ENCODE measurements around the gene IVNS1ABP.
A peak's percentile ranks its signal among the peaks of the same experiment; 100 is the strongest.
"Not testable (repeated sequence)": the region's sequence is repeated elsewhere in the genome, so short reads cannot be mapped to it uniquely, and the experiment has no call there.

IVNS1ABP gene

GRCh38 chr1:185317034-185317885 is at the start of gene IVNS1ABP:
Gene IVNS1ABP (minus strand): TSS chr1:185317243. CDS start chr1:185309493, 7,750 bp downstream.
- peak; percentile 96 for DNase-seq

DNA sequence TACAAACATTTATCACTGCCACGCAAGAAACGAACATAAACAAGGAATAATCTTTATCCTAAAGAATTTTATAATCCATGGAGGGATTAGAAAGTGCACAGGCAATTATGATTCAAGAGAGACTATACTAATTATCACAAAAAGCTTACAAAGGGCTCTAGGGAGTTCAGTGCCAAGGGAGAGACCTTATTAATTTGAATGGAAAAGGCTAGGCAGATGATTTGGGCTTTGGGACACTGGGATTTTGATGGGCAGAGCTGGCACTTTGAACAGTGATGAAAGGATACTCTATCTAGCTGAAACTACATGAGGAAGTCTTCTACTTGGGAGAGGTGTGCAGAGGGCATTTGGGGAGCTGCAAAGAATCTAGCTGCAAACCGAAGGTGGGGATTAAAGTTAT is 48.9 kb upstream of the IVNS1ABP start:
- no peak for DNase-seq

DNA sequence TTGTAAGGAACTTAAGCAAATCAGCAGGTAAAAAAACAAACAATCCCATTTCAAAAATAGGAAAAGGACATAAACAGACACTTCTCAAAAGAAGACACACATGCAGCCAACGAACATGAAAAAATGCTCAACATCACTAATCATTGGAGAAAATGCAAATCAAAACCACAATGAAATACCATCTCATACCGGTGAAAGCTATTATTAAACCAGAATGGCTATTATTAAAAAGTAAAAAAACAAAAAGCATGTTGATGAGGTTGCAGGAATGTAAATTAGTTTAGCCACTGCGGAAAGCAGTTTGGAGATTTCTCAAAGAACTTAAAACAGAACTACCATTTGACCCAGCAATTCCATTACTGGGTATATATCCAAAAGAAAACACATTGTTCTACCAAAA is 47.5 kb upstream of the IVNS1ABP start:
- DNase-seq: not testable (repeated sequence)

DNA sequence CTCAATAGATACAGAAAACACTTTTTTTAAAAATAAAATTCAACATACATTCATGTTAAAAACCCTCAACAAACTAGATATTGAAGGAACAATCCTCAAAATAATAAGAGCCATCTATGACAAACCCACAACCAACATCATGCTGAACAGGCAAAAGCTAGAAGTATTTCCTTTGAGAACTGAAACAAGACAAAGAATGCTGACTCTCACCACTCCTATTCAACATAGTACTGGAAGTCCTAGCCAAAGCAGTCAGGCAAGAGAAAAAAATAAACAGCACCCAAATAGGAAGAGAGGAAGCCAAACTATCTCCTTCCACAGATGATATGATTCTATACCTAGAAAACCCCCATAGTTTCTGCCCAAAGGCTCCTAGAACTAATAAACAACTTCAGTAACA is 46.2 kb upstream of the IVNS1ABP start:
- DNase-seq: no peak

GRCh38 chr1:185360714-185361113 is 43.7 kb upstream of the IVNS1ABP start:
- no peak for DNase-seq

- no peak for DNase-seq
These were observed 41.9 kb upstream of the IVNS1ABP start for GRCh38 chr1:185358957-185359356.

GRCh38 chr1:185355947-185356346 is 38.9 kb upstream of the IVNS1ABP start:
- DNase-seq: no peak

- DNase-seq: no peak
These were observed 36.1 kb upstream of the IVNS1ABP start for GRCh38 chr1:185353124-185353523.

DNA sequence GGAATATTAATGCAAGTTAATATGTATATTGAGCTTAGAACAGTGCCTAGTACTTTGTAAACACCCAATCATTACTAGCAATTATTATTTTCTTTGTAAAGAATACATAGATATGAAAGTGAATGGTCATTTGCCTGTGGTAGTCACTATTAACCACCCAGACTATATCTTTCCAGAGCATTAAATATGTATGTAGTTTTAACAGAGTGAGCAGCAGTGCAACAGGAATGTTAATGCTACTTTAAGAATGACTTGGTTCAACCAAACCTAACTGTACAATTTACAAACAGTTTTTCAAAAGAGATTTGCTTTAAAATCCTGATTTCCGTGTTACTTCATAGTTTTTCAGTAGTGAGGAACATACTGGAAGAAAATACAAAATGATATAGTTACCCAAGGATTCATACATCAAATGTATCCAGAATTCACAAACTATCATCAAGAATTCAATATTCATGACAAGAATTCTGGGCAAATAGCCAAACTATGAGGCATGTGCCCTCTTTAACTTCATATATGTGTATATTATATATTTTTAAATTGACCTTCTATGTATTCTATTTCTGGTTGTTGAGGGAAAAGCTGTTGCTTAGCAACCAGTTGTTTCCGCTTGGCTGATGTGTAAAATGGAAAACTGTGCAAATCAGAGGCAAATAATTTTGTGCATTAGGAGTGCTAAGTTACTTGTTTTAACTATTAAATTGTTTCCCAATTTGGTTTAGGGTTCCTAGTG is 34.9 kb upstream of the IVNS1ABP start:
- DNase-seq: no peak

GRCh38 chr1:185350027-185350442 is 33.0 kb upstream of the IVNS1ABP start:
- no peak for DNase-seq

- DNase-seq: no peak
These were observed 32.5 kb upstream of the IVNS1ABP start for GRCh38 chr1:185349556-185349955.

GRCh38 chr1:185348985-185349384 is 31.9 kb upstream of the IVNS1ABP start:
- DNase-seq: no peak

DNA sequence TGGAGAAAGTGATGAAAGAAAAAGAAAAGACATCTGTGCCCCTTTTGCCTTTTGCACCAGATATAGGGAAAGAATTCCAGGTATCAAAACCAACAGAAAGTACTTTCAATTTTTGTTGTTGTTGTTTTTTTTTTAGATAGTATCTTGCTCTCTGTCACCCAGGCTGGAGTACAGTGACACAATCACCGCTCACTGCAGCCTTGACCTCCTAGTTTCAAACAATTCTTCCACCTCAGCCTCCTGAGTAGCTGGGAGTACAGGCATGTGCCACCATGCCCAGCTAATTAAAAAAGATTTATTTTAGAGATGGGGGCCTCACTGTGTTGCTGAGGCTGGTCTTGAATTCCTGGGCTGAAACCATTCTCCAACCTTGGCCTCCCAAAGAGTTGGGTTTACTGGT is 31.3 kb upstream of the IVNS1ABP start:
- DNase-seq: no peak

GRCh38 chr1:185345913-185346720 is 29.1 kb upstream of the IVNS1ABP start:
- no peak for DNase-seq

- DNase-seq: no peak
These were observed 26.3 kb upstream of the IVNS1ABP start for GRCh38 chr1:185343306-185343705.

DNA sequence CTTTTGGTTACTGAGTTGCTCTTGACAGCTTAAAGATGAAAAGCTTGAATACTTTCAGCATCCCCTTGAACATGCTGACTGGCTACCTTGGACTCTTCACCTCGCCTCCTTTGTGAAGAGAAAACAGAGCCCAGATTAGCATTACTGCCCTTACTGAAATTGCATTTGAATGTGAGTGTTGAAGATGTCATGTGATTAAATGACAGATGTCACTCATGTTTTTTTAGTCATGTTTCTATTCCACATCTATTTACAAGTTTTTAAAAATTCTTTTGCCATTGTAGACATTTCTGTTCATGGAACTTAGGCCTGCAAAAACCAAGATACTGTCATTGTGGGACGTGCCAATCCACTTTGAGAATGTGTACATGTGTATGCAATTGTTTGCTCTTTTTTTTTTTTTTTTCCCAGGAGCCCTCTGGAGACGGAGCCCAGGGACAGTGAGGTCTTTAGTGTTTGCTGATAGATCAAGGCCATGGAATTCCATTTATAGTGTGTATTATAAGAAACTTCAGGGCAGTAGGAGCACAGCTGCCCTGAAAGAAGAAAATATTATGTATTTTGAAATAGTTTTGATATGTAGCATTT is 25.7 kb upstream of the IVNS1ABP start:
- DNase-seq: no peak

- DNase-seq: no peak
These were observed 25.0 kb upstream of the IVNS1ABP start for GRCh38 chr1:185342017-185342416.

- no peak for DNase-seq
These were observed 24.2 kb upstream of the IVNS1ABP start for GRCh38 chr1:185341196-185341781.

GRCh38 chr1:185338719-185339622 is 21.9 kb upstream of the IVNS1ABP start:
- no peak for DNase-seq

- no peak for DNase-seq
These were observed 20.2 kb upstream of the IVNS1ABP start for GRCh38 chr1:185337246-185337645.

DNA sequence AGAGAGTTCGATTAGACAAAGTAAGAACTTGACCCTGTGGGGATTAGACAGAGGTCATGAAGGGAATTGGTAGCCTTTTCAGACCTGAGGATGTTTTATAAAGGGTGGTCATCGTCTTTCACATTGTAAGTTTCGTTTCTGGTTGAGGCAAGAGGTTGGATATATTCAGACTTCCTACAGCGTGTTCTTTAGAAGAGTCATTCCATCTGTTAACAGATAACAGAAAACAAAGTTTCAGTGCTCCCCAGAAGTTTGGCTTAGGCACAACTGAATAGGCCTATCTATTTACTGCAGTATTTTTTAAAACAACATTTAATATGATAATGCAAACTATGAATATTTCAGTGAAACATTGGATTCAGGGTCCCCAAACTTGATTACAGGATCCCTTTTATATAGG is 17.1 kb upstream of the IVNS1ABP start:
- no peak for DNase-seq
